ENCODE measurements around the gene PRKN.

The PRKN gene

DNA sequence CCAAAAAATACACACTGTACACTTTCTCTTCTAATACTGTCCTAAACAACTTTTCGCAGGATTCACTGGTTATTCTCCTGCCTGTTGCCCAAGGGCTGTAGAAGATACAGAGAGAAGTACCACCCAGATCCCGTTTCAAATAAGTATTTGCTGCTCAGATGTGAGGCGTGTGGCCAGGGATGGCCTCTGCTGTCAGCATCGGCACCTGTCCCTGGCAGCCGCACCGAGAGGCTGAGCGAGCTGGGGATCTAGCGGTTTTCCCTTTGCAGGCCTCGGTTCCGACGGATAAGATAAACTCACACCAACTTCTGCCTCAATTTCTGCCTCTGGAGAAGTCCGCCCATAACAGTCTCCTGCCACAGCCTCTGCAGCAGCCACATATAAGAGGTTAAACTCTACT, 768.5 kb downstream of the PRKN start:
- H3K4me2 ChIP-seq (ENCODE audit: low read length), result no peak overlapping the region
- no peaks in the 10 kb centered on the region for H3K9me2 ChIP-seq (ENCODE audit: low read depth, low read length)
- no peak overlapping the region for H3K27ac ChIP-seq (ENCODE audit: low read depth, low read length, poor library complexity, severe bottlenecking)
- H3K4me1 ChIP-seq (ENCODE audit: insufficient read depth, low read length, severe bottlenecking), result no peaks in the 10 kb centered on the region
- no peaks in the 10 kb centered on the region for H3K27me3 ChIP-seq (ENCODE audit: insufficient read depth, low read length)
- H3K9ac ChIP-seq (ENCODE audit: low read length), result no peak overlapping the region
- no peaks in the 10 kb centered on the region for H3K9me3 ChIP-seq (ENCODE audit: low read length)
- no peak overlapping the region for H2AFZ ChIP-seq (ENCODE audit: low read length)
- H3K79me2 ChIP-seq (ENCODE audit: insufficient read depth, low read length), result no peaks in the 10 kb centered on the region
- H3K36me3 ChIP-seq (ENCODE audit: insufficient read depth, low read length), result no peaks in the 10 kb centered on the region
- no peaks in the 10 kb centered on the region for H3F3A ChIP-seq (ENCODE audit: insufficient read depth, low read length)
- H3K4me3 ChIP-seq (ENCODE audit: low read depth, low read length, poor library complexity, severe bottlenecking), result no peak overlapping the region
- TF ChIP-seq, protein P1, sequence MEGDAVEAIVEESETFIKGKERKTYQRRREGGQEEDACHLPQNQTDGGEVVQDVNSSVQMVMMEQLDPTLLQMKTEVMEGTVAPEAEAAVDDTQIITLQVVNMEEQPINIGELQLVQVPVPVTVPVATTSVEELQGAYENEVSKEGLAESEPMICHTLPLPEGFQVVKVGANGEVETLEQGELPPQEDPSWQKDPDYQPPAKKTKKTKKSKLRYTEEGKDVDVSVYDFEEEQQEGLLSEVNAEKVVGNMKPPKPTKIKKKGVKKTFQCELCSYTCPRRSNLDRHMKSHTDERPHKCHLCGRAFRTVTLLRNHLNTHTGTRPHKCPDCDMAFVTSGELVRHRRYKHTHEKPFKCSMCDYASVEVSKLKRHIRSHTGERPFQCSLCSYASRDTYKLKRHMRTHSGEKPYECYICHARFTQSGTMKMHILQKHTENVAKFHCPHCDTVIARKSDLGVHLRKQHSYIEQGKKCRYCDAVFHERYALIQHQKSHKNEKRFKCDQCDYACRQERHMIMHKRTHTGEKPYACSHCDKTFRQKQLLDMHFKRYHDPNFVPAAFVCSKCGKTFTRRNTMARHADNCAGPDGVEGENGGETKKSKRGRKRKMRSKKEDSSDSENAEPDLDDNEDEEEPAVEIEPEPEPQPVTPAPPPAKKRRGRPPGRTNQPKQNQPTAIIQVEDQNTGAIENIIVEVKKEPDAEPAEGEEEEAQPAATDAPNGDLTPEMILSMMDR (IDR thresholded peaks at IDR 0.05; ENCODE audit: low read length), result no peak
- no peak for TF ChIP-seq EZH2 (IDR thresholded peaks at IDR 0.05; ENCODE audit: borderline replicate concordance, low read length)
- no peaks in the 10 kb centered on the region for H4K20me1 ChIP-seq (ENCODE audit: insufficient read depth, low read length)

DNA sequence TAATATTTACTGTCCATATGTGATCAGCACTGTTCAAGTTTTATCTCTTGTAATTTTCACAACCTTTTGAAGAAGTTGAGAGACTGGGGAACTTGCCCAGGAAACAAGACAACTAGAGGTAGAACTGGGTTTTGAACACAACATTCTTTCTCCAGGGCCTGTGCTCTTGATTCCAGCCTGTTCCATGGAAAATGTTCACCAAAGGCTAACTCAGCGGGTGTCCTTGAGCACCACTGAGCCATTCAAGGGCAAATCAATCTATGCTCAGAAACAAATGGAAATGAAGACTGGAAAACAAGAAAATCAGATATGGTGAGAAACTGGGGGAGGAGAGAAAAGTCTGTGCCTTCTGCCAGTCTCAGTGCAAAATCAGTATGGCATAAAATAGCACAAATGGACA, 771.5 kb downstream of the PRKN start:
- no peaks in the 10 kb centered on the region for H3K27me3 ChIP-seq (ENCODE audit: insufficient read depth, low read length)
- no peaks in the 10 kb centered on the region for H3K9me3 ChIP-seq (ENCODE audit: low read length)
- H3F3A ChIP-seq (ENCODE audit: insufficient read depth, low read length), result no peaks in the 10 kb centered on the region
- no peaks in the 10 kb centered on the region for H3K36me3 ChIP-seq (ENCODE audit: insufficient read depth, low read length)
- H3K4me2 ChIP-seq (ENCODE audit: low read length), result no peak overlapping the region
- H3K9ac ChIP-seq (ENCODE audit: low read length), result no peak overlapping the region
- H3K4me3 ChIP-seq (ENCODE audit: low read depth, low read length, poor library complexity, severe bottlenecking), result no peak overlapping the region
- no peaks in the 10 kb centered on the region for H3K4me1 ChIP-seq (ENCODE audit: insufficient read depth, low read length, severe bottlenecking)
- H3K9me2 ChIP-seq (ENCODE audit: low read depth, low read length), result no peaks in the 10 kb centered on the region
- H3K79me2 ChIP-seq (ENCODE audit: insufficient read depth, low read length), result no peaks in the 10 kb centered on the region
- H2AFZ ChIP-seq (ENCODE audit: low read length), result no peak overlapping the region
- TF ChIP-seq, protein P1 (IDR thresholded peaks at IDR 0.05; ENCODE audit: low read length), result no peak
- TF ChIP-seq EZH2 (IDR thresholded peaks at IDR 0.05; ENCODE audit: borderline replicate concordance, low read length), result no peak
- no peaks in the 10 kb centered on the region for H4K20me1 ChIP-seq (ENCODE audit: insufficient read depth, low read length)
- H3K27ac ChIP-seq (ENCODE audit: low read depth, low read length, poor library complexity, severe bottlenecking), result no peak overlapping the region

DNA sequence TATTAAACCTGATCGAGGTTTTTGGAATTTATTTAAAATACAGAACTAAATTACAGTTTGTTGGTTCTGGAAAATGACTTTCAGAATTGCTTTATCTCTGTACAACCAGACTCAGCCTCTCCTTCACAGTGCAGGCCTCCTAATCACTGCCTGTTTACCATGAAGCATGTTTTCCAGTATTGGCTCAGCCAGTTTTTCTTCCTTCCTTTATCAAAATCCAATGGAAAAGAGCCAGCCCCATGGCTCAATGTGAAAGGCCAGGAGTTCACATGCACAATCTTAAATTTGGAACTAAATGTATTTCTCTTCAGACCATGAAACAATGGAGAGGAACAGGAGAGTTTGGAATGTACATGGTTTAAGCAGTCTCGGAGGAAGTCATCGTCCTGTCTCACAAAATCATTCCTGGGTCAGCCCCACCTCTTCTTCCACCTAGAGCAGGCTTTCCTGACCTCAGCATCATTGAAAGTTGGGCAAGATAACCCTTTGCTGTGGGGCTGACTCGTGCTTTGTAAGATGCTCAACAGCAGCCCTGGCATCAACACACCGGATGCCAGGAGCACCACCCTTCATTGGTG, 772.8 kb downstream of the PRKN start:
- TF ChIP-seq, protein P1 (IDR thresholded peaks at IDR 0.05; ENCODE audit: low read length), result no peak
- no peak for TF ChIP-seq EZH2 (IDR thresholded peaks at IDR 0.05; ENCODE audit: borderline replicate concordance, low read length)
- Histone ChIP-seq H3K27me3 (ENCODE audit: insufficient read depth, low read length) (no peaks in the 10 kb centered on the region), H3F3A (ENCODE audit: insufficient read depth, low read length) (no peaks in the 10 kb centered on the region)

More for the DNA sequence above, 772.8 kb downstream of the PRKN start:
- Histone ChIP-seq H3K9me2 (ENCODE audit: low read depth, low read length) (no peaks in the 10 kb centered on the region), H3K79me2 (ENCODE audit: insufficient read depth, low read length) (no peaks in the 10 kb centered on the region), H3K36me3 (ENCODE audit: insufficient read depth, low read length) (no peaks in the 10 kb centered on the region), H2AFZ (ENCODE audit: low read length) (no peak overlapping the region), H3K9ac (ENCODE audit: low read length) (no peak overlapping the region), H3K4me3 (ENCODE audit: low read depth, low read length, poor library complexity, severe bottlenecking) (no peak overlapping the region), H3K4me2 (ENCODE audit: low read length) (no peak overlapping the region), H4K20me1 (ENCODE audit: insufficient read depth, low read length) (no peaks in the 10 kb centered on the region), H3K4me1 (ENCODE audit: insufficient read depth, low read length, severe bottlenecking) (no peaks in the 10 kb centered on the region), H3K9me3 (ENCODE audit: low read length) (no peaks in the 10 kb centered on the region), H3K27ac (ENCODE audit: low read depth, low read length, poor library complexity, severe bottlenecking) (no peak overlapping the region)

Data from OCI-LY1 (cell line).